HG03097 (cell line): ENCODE measurements around the gene SLC25A48.

Experiments used
- ATAC-seq: cut with Tn5 transposase; IDR thresholded peaks from one replicate; pipeline ENCODE4 v1.9.1; 2021; ENCODE audit not compliant: unreplicated experiment, low FRiP score

SLC25A48 gene

GRCh38 chr5:135913713-135914626 is 79.5 kb downstream of the SLC25A48 start:
- ATAC-seq, result no peak

GRCh38 chr5:135915466-135916001 is 81.1 kb downstream of the SLC25A48 start:
- ATAC-seq, result no peak

- no peak for ATAC-seq
These were observed 82.3 kb downstream of the SLC25A48 start for GRCh38 chr5:135916638-135917263.

- no peak for ATAC-seq
These were observed 85.7 kb downstream of the SLC25A48 start for GRCh38 chr5:135920199-135920598.

- ATAC-seq, result no peak
These were observed 86.9 kb downstream of the SLC25A48 start for GRCh38 chr5:135921388-135921787.

GRCh38 chr5:135930029-135930948 is 95.8 kb downstream of the SLC25A48 start:
- no peak for ATAC-seq

GRCh38 chr5:135930949-135931295 is 96.5 kb downstream of the SLC25A48 start:
- ATAC-seq, result no peak

GRCh38 chr5:135934939-135935338 is 100.5 kb downstream of the SLC25A48 start:
- no peak for ATAC-seq

GRCh38 chr5:135937245-135937911 is 102.9 kb downstream of the SLC25A48 start:
- ATAC-seq, result no peak
